Hepatocyte (in vitro differentiated cells): Measurements from ENCODE around the gene ZBTB14.

Source experiments
- CTCF ChIP-seq: fragments of 200-600 bp; sonication (generic); IDR thresholded peaks from 2 replicates; pipeline ENCODE4 v1.5.1; 2016; ENCODE audit warnings: antibody characterized with exemption, mild to moderate bottlenecking; ENCODE audit not compliant: poor library complexity
- EZH2 ChIP-seq: fragments of 200-600 bp; sonication (generic); IDR thresholded peaks from 2 replicates; pipeline ENCODE4 v1.6.1; 2016; ENCODE audit warnings: antibody characterized with exemption, mild to moderate bottlenecking, borderline replicate concordance
- EZH2phosphoT487 ChIP-seq: fragments of 200-600 bp; sonication (generic); IDR thresholded peaks from one replicate; pipeline ENCODE4 v1.6.1; 2018; ENCODE audit warnings: antibody characterized with exemption, mild to moderate bottlenecking, low read depth, moderate library complexity; ENCODE audit not compliant: unreplicated experiment, severe bottlenecking

- TF ChIP-seq CTCF (no peak), EZH2 (no peak), EZH2phosphoT487 (no peak)
These were observed 9.0 kb downstream of the ZBTB14 start for GRCh38 chr18:5286525-5286924.
